Adipocyte (in vitro differentiated cells): ENCODE data around the gene VIT.

Experiments used
- DNase-seq: peaks from one replicate; pipeline ENCODE4 v3.0.0-alpha.2; 2015; ENCODE audit warnings: low read depth
- H3K27me3 ChIP-seq: replicated peaks from 2 replicates; pipeline ENCODE4 v1.7.0; 2013; ENCODE audit warnings: mild to moderate bottlenecking, low read length, moderate library complexity; ENCODE audit not compliant: control insufficient read depth, insufficient read depth
- H3K36me3 ChIP-seq: 2 replicates; pipeline ENCODE4 v1.7.0; 2013; ENCODE audit warnings: low read length, mild to moderate bottlenecking, moderate library complexity; ENCODE audit not compliant: control insufficient read depth, insufficient read depth, severe bottlenecking
- H3K4me1 ChIP-seq: 2 replicates; pipeline ENCODE4 v1.7.0; 2013; ENCODE audit warnings: mild to moderate bottlenecking, low read length, moderate library complexity; ENCODE audit not compliant: control insufficient read depth, insufficient read depth
- H3K4me3 ChIP-seq: 2 replicates; pipeline ENCODE4 v1.7.0; 2013; ENCODE audit warnings: mild to moderate bottlenecking, low read length, moderate library complexity
- H3K9ac ChIP-seq: 2 replicates; pipeline ENCODE4 v1.7.0; 2013; ENCODE audit warnings: mild to moderate bottlenecking, low read length, moderate library complexity
- H3K9me3 ChIP-seq: 2 replicates; pipeline ENCODE4 v1.7.0; 2013; ENCODE audit warnings: mild to moderate bottlenecking, low read length, moderate library complexity; ENCODE audit not compliant: control insufficient read depth

The VIT gene

GRCh38 chr2:36701391-36701795 is 4.9 kb downstream of the VIT start:
- Histone ChIP-seq H3K9ac (no peak overlapping the region), H3K9me3 (no peaks in the 10 kb centered on the region), H3K4me3 (no peak overlapping the region), H3K4me1 (peaks cover 51% of the 10 kb centered on the region), H3K27me3 (no peaks in the 10 kb centered on the region), H3K36me3 (no peaks in the 10 kb centered on the region)
- DNase-seq, result peak; percentile 56

GRCh38 chr2:36701918-36702317 is 5.4 kb downstream of the VIT start:
- H3K27me3 ChIP-seq, result no peaks in the 10 kb centered on the region
- no peak for DNase-seq
- H3K4me3 ChIP-seq, result no peak overlapping the region
- peaks cover 51% of the 10 kb centered on the region for H3K4me1 ChIP-seq
- H3K9me3 ChIP-seq, result no peaks in the 10 kb centered on the region
- H3K9ac ChIP-seq, result no peak overlapping the region
- H3K36me3 ChIP-seq, result no peaks in the 10 kb centered on the region

GRCh38 chr2:36702781-36703180 is 6.3 kb downstream of the VIT start:
- Histone ChIP-seq H3K4me1 (peaks cover 53% of the 10 kb centered on the region), H3K27me3 (no peaks in the 10 kb centered on the region)

DNA sequence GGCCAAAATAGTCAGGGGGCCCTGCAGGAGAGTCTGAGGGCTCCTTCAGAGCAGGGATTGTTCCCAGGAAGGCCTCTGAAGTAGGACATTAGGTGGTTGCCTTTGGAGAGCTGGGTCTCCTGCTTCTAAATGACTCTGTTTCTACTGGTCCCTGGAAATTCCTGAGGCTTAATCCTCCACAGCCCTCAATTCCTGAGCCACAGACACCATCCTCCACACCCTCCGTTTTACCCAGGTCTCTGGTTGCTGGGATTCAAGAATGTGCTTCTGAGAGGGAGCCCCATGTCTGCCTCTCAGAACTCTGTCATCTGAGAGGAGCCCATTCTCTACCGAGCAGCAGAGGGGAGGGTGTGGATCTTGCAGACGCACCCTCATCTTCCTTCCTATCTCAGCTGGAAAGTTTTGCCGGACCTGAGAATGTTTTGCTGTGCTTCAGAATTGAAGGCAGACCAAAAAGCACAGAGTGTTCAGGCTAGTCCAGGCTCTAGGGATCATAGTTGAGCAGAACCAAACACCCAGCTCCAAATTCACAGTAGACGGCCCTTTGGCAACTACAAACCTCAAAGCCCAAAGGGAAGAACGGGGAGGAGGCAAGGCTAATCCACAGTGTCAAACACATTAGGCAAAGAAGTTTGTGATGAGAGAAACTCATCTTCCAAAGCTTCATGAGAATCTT is 8.1 kb downstream of the VIT start:
- H3K9me3 ChIP-seq, result no peaks in the 10 kb centered on the region
- H3K27me3 ChIP-seq, result no peaks in the 10 kb centered on the region
- DNase-seq, result peak; percentile 75

More at GRCh38 chr2:36702781-36703180, 6.3 kb downstream of the VIT start:
- Histone ChIP-seq H3K36me3 (no peaks in the 10 kb centered on the region), H3K4me3 (no peak overlapping the region), H3K9ac (no peak overlapping the region), H3K9me3 (no peaks in the 10 kb centered on the region)
- no peak for DNase-seq

DNA sequence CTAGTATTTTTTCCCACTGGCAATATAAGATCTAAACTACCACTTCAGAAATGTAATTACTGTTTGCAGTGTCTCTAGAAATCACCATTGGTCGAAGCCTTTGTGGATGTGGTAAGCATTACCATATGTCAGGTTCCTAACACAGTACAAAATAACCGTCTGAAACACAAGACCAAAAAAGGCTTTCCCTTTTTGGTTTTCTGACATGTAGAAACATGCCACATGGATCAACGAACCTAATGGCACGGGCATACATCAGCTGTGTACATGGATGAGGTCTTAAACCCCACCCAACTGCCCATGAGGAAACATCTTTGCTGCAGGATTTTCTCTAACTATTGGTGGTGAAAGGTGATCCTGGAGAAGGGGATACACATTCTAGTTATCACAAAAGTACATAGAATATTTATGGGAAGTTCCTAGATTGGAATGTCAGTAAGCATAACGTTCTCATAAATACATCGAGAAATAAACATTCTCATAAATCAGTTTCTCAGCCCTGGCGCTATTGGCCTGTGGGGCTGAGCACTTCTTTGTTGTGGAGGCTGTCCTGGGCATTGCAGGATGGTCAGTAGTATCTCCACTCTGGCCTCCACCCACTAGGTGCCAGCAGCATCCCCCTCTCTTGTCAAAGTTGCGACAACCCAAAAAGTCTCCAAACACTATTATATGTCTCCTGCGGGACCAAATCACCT is 9.0 kb downstream of the VIT start:
- Histone ChIP-seq H3K4me1 (peaks cover 53% of the 10 kb centered on the region), H3K9me3 (peaks cover 1% of the 10 kb centered on the region), H3K9ac (peak overlapping the region; percentile 77), H3K36me3 (no peaks in the 10 kb centered on the region), H3K27me3 (no peaks in the 10 kb centered on the region), H3K4me3 (peak overlapping the region; percentile 58)
- peak; percentile 25 for DNase-seq

More for the DNA sequence above, 8.1 kb downstream of the VIT start:
- H3K4me1 ChIP-seq, result peaks cover 53% of the 10 kb centered on the region
- H3K36me3 ChIP-seq, result no peaks in the 10 kb centered on the region
- peak overlapping the region; percentile 41 for H3K4me3 ChIP-seq
- H3K9ac ChIP-seq, result peak overlapping the region; percentile 77

GRCh38 chr2:36706021-36706876 is 9.7 kb downstream of the VIT start:
- Histone ChIP-seq H3K9me3 (peaks cover 9% of the 10 kb centered on the region), H3K27me3 (no peaks in the 10 kb centered on the region), H3K4me3 (peak overlapping the region; percentile 58), H3K36me3 (peaks cover 5% of the 10 kb centered on the region), H3K4me1 (peaks cover 49% of the 10 kb centered on the region), H3K9ac (peak overlapping the region; percentile 73)
- peak; percentile 50 for DNase-seq

- Histone ChIP-seq H3K9me3 (peaks cover 9% of the 10 kb centered on the region), H3K36me3 (peaks cover 5% of the 10 kb centered on the region), H3K4me1 (peaks cover 48% of the 10 kb centered on the region), H3K9ac (peak overlapping the region; percentile 73), H3K4me3 (peak overlapping the region; percentile 58), H3K27me3 (no peaks in the 10 kb centered on the region)
- peak; percentile 83 for DNase-seq
Measured at GRCh38 chr2:36707050-36707449, 10.5 kb downstream of the VIT start.

GRCh38 chr2:36708041-36708741 is 11.7 kb downstream of the VIT start:
- H3K27me3 ChIP-seq, result no peaks in the 10 kb centered on the region
- peak overlapping the region; percentile 73 for H3K9ac ChIP-seq
- peaks cover 48% of the 10 kb centered on the region for H3K4me1 ChIP-seq
- H3K36me3 ChIP-seq, result peaks cover 5% of the 10 kb centered on the region
- peaks cover 9% of the 10 kb centered on the region for H3K9me3 ChIP-seq
- peak; percentile 90 for DNase-seq
- H3K4me3 ChIP-seq, result peak overlapping the region; percentile 58

GRCh38 chr2:36710858-36711515 is 14.5 kb downstream of the VIT start:
- no peaks in the 10 kb centered on the region for H3K27me3 ChIP-seq
- H3K36me3 ChIP-seq, result peaks cover 5% of the 10 kb centered on the region
- no peak overlapping the region for H3K9ac ChIP-seq
- H3K4me1 ChIP-seq, result peaks cover 28% of the 10 kb centered on the region
- H3K9me3 ChIP-seq, result peaks cover 9% of the 10 kb centered on the region
- no peak for DNase-seq
- H3K4me3 ChIP-seq, result no peak overlapping the region

- peaks cover 5% of the 10 kb centered on the region for H3K36me3 ChIP-seq
Measured at GRCh38 chr2:36711741-36712314, 15.3 kb downstream of the VIT start.

More at GRCh38 chr2:36711741-36712314, 15.3 kb downstream of the VIT start:
- Histone ChIP-seq H3K4me3 (no peak overlapping the region), H3K27me3 (no peaks in the 10 kb centered on the region), H3K9ac (no peak overlapping the region), H3K4me1 (peaks cover 20% of the 10 kb centered on the region), H3K9me3 (peaks cover 9% of the 10 kb centered on the region)
- DNase-seq, result no peak
